Measurements from ENCODE around the gene ITPR1. TPM values are rescaled to one million over a fixed set of nuclear protein-coding genes. Genes with fewer than 3 reads are reported as not detected.
"Not testable (repeated sequence)": the region's sequence is repeated elsewhere in the genome, so short reads cannot be mapped to it uniquely, and the experiment has no call there.

ITPR1 gene
- total and polyA plus RNA-seq, 12 donors = 9.7 to 40.3 (median 18.8) TPM

GRCh38 chr3:4761759-4762158, 268.6 kb downstream of the ITPR1 start:
- H3K9me3 ChIP-seq = peaks cover 0 to 16% (median 6%) of the 10 kb centered on the region in 11 donors

DNA sequence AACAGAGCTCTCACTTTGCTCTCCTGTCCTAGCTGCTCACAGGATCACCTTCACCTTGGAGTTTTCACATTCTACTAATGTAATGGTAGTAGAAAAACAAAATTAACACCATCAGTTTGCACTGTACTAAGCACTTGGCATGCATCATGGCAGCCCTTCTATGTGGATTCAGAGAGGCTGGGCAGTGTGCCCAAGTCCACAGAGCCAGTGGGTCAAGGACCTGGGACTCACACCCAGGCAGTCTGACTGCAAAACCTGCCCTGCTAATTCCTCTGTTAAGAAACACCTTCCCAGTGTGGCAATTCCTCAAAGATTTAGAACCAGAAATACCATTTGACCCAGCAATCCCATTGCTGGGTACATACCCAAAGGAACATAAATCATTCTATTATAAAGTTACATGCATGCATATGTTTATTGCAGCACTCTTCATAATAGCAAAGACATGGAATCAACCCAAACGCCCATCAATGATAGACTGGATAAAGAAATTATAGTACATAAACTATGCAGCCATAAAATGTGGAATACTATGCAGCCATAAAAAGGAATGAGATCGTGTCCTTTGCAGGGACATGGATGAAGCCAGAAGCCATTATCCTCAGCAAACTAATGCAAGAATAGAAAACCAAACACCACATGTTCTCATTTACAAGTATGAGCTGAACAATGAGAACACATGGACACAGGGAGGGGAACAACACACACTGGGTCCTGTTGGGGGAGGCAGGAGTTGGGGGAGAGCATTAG, 269.5 kb downstream of the ITPR1 start:
- H3K9me3 ChIP-seq = peaks cover 0 to 16% (median 6%) of the 10 kb centered on the region in 11 donors
- DNase-seq = peak in 1 of 2 donors; percentile 25
- H3K27ac ChIP-seq; intact Hi-C loops (cut with DNase I); H3K4me3 ChIP-seq; H3K27me3 ChIP-seq; ATAC-seq: not testable (repeated sequence)
- H3K36me3 ChIP-seq = peaks cover 0 to 61% (median 0%) of the 10 kb centered on the region in 9 donors
- WGBS, 2 donors = 92 to 98% methylated on average over 2 of the region's 2 CpGs
- peaks cover 0 to 12% (median 0%) of the 10 kb centered on the region in 9 donors for H3K4me1 ChIP-seq

More at GRCh38 chr3:4761759-4762158, 268.6 kb downstream of the ITPR1 start:
- Histone ChIP-seq H3K4me1 (peaks cover 0 to 12% (median 0%) of the 10 kb centered on the region in 9 donors), H3K27ac (no peak overlapping the region), H3K4me3 (no peak overlapping the region), H3K27me3 (no peaks in the 10 kb centered on the region), H3K36me3 (peaks cover 0 to 57% (median 0%) of the 10 kb centered on the region in 9 donors)
- ATAC-seq (no peak), DNase-seq (no peak)
- intact Hi-C loops (cut with DNase I) = no loop called here
- 94 to 98% methylated on average over 5 of the region's 5 CpGs for WGBS, 2 donors
- no peak for TF ChIP-seq CTCF (IDR thresholded peaks at IDR 0.05)

DNA sequence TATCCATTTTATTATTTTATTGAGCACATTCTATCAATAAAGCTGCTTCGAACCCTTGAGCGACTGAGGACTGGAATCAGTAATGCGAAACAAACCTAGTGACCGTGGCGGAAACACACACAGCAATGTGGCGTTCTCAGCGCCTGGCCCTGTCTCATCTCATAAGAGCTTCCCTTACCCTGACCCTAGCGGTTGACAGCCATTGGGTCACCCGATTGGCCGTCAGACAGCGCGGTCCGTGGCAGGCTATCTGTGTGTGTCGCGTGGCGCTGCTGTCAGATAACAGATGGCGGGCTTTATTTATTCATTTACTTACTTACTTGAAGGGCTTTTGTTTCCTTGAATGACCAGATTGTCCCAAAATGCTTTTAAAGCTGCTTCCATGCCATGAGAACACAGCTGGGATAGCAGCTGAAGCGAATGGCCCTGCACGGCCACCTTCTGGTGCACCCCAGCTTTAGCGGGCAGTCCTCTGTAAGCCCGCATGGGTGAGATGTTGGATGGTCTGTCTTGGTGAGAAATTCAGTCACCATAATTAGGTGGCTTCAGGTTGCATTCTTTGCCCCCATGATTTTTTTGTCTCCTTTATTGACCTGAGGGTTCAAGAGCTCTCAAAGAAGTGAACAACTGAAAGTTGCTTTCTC, 270.6 kb downstream of the ITPR1 start:
- Histone ChIP-seq H3K4me3 (no peak overlapping the region), H3K9me3 (peaks cover 0 to 16% (median 6%) of the 10 kb centered on the region in 11 donors), H3K4me1 (peaks cover 0 to 10% (median 0%) of the 10 kb centered on the region in 9 donors), H3K27ac (no peak overlapping the region), H3K27me3 (no peaks in the 10 kb centered on the region), H3K36me3 (peaks cover 0 to 66% (median 0%) of the 10 kb centered on the region in 9 donors)
- TF ChIP-seq CTCF (IDR thresholded peaks at IDR 0.05) = no peak
- intact Hi-C loops (cut with DNase I) = no loop called here
- 98 to 100% methylated on average over 21 of the region's 21 CpGs for WGBS, 2 donors
- ATAC-seq (no peak), DNase-seq (no peak)

DNA sequence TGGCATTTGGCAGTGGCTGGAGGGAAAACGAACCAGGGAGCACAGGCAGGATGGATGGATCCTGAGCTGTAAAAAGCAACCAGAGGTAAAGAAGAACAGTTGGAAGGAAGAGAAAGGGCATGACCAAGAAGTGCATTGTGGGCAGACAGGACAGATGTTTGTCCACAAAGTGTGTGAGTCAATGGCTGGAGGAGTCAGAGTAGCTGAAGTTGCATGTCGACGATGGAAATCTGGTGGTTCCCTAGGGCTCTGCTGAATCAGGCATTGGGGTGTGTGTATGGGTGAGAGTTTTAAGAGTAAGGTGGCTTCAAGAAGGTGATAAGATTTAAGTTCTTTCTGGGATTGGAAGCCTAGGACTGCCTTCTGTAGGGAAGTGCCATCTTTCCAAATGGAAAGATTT, 272.1 kb downstream of the ITPR1 start:
- Histone ChIP-seq H3K4me3 (no peak overlapping the region), H3K27ac (no peak overlapping the region), H3K4me1 (peaks cover 0 to 7% (median 0%) of the 10 kb centered on the region in 9 donors), H3K36me3 (peaks cover 0 to 66% (median 0%) of the 10 kb centered on the region in 9 donors), H3K9me3 (peaks cover 0 to 14% (median 6%) of the 10 kb centered on the region in 11 donors), H3K27me3 (no peaks in the 10 kb centered on the region)
- 96% methylated on average over 3 of the region's 3 CpGs for WGBS, 2 donors
- DNase-seq (no peak), ATAC-seq (no peak)
- intact Hi-C loops (cut with DNase I) = no loop called here
- TF ChIP-seq CTCF (IDR thresholded peaks at IDR 0.05) = no peak

Data from heart right ventricle (tissue), 16 donors.